HG02885 (cell line): ENCODE data around the gene CDYL.

Source experiments
- ATAC-seq: cut with Tn5 transposase; IDR thresholded peaks from one replicate; pipeline ENCODE4 v1.9.1; 2021; ENCODE audit warnings: mild to moderate bottlenecking; ENCODE audit not compliant: unreplicated experiment, poor library complexity

The CDYL gene

DNA sequence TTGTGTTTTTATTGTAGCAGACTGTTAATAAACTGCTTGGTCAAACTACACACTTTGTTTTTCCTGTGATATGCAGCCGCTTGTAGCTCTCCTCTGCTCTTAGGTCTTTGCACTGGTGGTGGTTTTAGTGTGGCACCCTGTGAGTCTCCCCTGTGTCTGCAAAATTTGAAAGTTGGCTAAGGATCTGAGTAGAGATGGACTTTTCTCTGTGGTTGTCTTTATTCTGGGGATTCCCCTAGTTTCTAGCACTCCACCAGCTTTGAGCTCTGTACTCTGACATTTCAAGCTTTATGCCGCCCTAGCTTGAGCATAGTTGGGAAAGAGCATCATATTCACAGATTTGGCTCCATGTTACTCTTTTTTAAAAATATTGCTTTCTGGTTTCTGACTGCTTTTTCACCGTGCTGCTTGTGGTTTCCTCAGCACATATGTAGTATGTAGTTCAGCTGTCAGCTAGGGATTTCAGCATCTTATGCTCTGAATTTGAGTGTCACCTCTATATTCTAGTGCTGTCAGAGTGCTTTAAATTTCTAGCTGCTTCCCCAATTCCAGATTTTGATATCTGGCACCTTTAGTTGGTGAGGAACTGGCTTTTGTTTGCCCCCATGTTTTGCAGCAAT, 25.4 kb downstream of the CDYL start:
- peak; percentile 56 for ATAC-seq

DNA sequence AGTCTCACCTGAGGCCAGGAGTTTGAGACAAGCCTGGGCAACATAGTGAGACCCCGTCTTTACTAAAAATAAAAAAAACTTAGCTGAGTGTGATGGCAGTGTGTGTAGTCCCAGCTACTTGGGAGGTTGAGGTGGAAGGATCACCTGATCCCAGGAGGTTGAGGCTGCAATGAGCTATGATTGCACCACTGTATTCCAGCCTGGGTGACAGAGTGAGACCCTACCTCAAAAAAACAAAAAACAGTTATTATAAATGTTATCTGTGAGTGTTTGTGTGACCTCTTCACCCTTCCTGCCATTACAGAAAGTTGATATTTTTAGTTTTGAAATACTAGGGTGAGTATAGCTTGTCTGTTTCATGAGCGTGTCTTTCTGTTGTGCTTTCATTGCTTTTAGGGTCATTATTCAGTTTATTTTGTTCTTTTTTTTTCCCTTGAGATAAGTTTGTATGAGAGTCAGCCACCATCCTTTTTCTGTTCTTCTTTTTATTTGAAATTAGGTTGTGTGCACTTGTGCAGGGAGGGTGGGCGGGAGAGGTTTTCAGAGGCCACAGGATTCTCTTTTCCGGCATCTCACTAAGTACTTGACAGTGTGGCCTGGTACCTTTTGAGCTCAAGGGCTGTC, 26.2 kb downstream of the CDYL start:
- ATAC-seq, result peak; percentile 79

DNA sequence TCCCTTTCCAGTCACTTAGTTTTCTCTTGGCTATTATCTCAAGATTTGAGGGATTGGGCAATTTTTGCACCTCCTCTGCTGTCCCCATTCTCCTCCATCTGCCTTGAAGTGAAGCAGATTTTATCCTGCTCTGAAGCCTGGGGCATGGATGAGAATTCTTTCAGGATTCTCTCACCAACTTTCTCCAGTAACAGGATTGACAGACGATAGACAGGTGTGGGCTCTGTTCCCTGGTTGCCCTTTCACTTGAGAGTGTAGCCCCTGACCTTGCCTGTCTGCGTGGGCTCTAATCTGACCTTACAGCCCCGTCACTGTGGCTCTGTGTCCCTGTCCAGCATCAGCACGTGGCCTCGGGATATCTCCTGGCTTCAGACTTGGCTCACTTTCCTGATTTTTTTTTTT, 27.1 kb downstream of the CDYL start:
- ATAC-seq, result no peak

DNA sequence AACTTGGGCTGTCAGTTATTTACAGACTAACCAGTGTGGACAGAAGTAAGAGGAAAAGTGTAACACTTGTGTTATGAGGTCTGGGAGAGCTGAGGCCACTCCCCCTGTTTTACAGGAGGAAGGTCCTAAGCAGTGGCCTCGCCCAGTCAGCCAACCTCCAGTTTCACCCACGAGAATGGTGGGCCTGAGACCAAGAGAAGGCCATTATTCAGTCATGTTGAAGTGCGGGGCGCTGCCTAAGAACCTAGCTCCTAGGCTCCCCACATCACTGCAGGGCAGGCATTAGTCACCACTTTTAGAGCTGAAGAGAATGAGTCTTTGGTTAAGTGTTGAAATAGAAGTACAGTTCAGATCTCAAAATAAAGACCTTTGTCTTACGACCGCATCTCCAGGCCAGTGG, 27.9 kb downstream of the CDYL start:
- ATAC-seq, result no peak

DNA sequence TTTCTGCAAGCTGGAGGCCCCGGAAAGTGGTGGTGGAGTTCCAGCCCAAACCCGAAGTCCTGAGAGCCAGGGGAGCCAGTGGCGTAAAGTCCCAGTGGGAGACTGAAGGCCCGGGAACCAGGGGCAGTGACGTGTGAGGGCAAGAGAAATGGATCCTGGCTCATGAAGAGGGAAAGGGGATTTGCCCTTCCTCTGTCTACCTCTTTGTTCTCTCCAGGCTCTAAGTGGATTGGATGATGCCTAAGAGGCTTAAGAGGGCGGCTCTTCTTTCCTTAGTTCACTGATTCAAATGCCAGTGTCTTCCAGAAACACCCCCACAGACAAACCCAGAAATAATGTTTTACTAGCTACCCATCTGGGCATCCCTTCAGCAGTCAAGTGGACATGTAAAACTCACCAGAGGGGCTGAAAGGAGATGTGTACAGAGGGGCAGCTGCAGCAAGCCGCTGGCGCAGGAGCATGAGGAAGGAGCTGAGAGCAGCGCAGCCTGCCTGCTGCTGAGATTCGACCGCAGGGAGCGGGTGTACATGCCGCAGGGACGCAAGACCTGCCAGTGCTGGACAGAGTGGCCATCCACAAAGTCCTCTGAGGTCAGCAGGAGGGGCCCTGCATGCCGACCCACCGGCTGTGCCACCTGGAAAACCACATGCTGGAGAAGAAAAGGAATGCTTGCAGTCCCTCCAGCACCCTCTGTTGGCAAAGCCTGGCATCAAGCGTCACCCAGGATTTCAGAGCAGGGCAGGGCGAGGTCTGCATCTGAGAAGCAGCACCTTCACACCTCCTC, 29.5 kb downstream of the CDYL start:
- ATAC-seq, result no peak

DNA sequence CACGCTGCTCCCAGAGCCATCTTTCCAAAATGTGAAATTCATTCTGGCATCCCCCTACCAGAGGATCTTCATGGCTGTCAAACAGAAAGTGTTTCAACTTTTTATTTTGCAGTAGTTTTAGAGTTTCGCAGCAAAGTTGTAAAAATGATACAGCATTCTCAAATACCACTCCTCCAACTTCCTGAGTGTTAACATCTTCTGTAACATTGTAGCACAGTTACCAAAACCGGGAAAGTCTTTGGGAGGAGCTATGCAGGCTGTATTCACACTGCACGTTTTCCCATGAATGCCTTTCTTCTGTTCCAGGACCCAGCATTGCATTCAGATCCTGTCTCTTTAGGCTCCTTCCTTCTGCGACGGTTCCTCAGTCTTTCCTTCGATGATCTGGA, 30.1 kb downstream of the CDYL start:
- ATAC-seq, result no peak

DNA sequence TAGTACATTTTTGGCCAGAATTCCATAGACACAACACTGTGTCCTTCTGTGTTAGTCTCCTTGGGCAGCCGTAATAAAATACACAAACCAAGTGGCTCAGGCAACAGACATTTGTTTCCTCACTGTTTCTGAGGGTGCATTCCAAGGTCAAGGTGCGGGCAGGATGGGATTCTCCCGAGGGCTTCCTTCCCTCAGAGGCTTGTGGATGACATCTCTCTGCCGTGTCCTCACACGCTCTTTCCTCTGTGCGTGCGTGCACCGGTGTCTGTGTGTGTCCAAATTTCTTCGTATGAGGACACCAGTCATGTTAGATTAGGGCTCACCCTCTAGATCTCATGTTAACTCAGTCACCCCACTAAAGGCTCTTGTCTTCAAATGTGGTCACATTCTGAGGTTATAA, 30.6 kb downstream of the CDYL start:
- ATAC-seq, result no peak

DNA sequence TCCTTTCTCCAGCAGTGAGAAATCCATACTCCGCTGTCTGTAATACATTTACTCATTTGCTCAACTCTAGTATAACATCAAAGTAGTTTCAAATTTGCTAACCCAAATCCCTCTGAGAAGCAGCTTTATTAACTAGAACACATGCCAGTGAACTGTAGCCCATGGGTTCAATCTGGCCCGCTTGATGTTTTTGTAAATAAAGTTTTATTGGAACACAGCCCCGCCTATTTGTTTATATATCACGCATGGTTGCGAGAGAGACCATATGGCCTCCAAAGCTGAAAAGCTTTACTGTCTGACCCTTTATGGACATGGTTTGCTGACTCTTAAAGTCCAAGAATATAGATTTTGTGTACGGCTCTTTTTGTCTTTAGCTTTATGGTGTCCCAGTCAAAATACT, 32.2 kb downstream of the CDYL start:
- ATAC-seq, result no peak

DNA sequence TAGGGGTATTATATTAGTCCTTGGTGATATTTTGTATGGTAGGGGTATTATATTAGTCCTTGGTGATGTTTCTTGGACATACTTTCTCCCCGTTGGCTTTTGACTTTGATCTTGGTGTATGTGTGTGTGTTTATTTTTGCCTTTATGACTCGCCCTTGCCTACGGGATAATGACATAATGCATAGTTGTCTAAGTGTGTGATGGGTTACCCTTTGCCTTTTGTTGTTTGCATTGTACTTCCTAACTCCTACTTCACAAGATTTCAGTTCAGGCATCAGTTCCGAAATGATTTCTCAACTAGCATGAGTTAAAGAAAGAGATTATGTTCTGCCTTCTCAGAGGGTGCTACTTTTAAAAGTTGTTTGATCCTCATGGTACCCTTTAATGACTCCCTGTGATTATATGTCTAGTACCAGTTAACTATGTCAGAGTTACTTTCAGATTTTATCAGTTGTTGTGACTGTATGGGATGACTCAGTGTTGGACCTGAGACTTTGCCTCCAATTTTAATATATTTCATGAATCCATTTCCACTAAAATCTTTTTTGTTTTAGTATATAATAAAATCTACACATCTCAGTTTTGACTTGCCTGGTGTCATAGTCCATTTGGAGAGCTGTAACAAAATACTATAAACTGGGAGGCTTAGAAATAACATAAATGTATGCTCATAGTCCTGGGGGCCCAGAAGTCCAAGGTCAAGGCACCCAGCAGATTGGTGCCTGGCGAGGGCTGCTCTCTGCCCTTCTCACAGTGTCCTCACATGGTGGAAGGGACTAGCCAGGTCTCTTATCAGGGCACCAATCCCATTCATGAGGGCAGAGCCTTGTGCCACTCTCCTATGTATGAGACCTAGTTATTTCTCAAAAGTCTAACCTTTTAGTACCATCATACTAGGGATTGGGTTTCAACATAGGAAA, 34.1 kb downstream of the CDYL start:
- ATAC-seq, result no peak

DNA sequence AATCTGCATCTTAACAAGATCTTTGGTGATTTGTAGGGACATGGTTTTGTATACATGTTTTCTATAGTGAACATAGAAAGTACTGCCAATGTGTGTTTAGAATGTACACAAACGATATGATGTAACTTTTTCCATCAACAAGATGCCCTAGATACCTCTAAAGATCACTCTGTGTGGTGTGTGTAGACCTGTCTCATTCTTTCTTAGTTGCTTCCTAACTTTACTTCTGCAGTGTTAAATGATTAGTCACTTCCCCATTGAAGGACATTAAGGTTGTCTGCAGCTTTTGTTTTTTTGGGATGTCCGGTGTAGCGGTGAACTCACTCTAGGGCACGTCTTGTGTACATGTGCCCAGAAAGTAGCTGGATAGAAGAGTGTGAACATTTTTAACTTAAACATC, 35.9 kb downstream of the CDYL start:
- no peak for ATAC-seq

DNA sequence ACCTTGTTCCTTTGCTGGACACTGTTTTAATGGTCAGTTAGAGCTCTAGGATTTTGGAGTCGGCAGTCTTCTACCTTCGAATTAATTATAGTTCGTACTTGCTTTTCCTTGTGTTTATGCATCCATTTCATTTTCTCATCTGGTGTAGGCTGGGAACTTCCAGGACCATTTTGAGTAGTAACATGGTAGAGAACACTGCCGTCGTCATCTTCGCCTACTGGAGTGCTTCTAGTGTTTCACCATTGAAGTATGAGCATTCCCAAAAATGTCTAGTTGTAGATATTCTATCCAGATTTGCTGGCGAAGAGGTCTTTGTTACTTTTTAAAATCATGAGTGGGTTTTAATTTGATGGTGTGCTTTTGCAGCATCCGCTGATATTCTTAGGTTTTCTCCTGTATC, 36.9 kb downstream of the CDYL start:
- no peak for ATAC-seq

DNA sequence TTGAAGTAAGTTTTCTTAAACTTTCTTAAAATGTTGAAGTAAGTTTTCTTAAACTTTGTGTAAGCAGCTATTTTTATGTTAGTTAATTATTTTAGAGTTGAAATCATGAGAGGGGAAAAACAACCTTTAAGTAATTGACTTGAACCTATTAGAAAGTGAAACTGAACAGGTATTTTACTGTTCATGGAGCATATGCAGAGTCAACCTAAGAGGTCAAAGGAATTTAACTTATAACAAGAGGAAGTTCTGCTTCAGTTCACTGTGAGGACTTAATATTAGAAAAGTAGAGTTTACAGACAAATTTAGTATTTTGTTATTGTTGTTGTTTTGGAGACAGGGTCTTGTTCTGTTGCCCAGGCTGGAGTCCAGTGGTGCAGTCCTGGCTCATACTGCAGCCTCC, 38.0 kb downstream of the CDYL start:
- ATAC-seq, result peak; percentile 47

DNA sequence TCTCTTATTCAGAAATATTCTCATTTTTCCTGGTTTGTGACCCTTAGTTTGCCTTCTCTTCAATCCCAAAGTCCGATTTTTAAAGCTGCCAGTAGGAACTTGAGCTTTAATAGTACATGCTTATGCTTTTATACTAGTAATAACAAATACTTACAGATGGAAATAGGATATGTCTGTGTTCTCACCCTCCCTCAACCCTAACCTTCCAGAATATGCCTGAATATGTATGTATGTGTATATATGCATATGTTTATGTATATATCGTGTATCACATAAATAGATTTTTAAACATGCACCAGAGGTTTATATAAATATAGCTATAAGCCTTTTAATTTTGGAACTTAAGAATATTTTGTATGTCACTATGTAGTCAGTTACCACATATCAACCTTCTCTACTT, 38.8 kb downstream of the CDYL start:
- no peak for ATAC-seq

DNA sequence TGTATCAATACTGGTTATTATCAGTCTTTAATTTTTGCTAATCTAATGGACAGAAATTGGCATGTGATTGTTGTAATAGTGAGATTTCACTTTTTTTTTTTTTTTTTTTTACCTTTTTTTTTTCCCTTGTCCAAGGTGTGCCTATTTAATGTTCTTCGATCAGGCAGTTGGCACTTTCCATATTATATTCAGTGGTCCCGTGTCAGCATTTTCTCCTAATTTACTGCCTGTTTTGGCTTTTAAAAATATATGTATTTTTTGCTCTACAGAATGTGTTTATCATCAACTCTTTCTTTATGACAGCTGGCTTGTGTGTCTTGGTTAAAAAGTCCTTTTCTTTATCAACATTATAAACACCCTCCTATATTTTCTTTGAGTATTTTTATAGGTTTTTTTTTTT, 39.4 kb downstream of the CDYL start:
- ATAC-seq, result no peak

DNA sequence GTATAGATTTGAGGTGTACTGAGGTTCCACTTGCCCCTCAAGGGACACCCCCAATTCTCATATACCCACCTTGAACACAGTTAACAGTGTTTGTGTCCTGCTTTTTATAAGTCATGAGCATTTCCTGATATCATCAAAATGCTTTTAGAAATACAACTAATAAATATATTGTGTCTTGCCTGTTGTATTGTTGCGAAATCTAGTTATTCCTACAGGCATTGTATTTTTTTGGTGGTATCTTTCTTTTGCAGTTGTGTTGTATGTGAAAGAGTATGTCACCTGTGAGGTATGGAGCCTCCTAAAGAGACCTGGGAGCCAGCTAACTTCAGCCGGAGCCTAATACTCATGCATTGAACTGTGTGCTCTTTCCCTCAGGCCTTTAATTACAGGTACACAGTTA, 40.7 kb downstream of the CDYL start:
- no peak for ATAC-seq

DNA sequence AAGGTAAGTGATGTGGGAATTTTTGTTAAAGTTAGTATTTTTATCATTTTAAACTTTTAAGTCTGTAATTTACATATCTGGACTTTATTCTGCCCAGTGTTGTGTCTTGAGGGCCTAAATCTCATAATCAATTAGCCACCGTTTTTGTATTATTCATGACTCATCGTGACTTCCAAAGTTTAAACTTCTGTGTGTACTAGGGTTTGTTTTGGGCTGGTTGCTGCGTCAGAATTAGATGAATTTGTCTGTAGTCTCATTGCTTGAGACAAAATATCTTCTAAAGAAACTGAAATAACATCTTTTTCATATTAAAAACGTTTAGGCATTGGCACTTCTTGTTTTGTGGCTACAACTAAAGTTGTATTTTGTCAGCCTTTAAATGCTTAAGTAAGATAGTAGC, 41.3 kb downstream of the CDYL start:
- ATAC-seq, result no peak

DNA sequence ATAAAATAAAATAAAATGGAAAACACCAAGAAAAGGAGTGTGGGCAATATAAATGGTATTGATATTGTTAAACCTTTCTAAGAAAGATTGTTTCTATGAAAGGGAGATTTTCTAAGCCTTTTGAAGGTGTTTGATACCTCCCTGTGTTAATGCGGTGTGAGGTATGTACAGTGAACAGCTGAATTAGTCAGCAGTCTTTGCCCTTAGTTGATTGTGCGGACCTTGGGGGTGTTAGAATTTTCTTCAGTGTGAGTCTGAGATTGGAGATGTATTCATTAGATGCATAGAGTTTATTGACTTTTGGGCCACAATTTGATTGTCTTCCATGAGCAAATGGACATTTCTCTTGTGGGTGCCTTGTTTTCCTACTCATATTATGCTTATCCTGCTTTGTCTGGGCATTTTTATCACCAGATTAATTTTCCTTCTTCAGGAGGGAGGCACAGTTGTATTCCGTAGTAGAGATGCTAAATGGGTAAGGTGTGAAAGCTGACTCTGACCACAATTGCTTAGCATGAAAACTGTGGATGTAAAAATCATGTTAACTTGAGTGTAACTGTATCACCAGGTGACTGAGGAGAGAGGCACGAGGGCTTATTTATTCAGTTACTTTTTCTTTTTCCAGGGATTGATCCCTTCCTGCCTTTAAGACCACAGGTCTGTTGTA, 42.2 kb downstream of the CDYL start:
- ATAC-seq, result no peak

DNA sequence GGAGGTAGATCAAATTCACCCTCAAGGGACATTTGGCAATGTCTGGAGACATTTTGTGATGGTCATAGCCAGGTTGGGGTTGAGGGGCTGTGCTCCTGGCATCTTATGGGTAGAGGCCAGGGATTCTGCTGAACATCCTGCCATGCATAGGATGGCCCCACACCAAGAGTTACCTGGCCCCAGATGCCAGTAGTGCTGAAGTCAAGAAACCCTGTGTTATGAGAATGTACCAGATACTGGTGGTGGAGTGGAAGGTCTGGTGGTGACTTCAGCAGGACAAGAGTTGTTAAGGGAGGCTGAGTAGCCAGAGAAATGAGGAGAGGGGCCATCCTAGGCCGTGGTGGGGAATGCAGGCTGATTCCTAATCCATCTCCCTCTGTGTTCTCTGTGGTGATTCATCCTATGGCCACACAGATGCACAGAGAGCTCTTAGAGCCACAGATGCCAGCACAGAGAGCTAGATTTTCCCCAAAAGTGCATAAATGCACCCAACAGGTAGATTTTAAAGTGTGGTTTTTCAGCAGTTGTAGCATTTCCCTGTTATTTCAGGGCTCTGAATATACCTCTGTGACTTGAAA, 43.6 kb downstream of the CDYL start:
- no peak for ATAC-seq

DNA sequence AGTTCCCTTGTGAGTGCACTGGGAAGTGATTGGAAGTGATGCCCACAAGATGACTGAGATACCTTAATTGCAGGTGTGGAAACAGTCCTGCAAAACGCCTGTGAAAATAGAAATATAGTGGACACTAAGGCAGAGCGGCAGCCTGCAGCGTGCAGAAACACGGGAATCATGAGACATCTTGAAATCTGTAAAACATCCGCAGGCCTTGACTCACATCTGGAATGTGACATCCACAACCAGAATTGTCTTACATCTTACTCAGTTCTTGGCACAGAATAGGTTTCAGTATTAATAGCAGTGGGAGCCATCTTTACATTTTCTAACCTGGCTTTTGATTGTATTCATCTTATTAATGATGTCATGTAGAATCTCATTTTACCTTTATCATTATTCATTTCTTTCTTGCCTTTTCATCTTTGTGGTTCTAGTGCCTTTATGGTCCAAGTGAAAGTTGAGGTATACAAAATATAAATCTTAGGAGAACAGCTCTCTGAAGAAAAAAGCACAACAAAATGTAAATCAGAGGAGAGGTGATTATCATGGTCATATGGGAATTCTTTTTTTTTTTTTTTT, 44.6 kb downstream of the CDYL start:
- no peak for ATAC-seq

DNA sequence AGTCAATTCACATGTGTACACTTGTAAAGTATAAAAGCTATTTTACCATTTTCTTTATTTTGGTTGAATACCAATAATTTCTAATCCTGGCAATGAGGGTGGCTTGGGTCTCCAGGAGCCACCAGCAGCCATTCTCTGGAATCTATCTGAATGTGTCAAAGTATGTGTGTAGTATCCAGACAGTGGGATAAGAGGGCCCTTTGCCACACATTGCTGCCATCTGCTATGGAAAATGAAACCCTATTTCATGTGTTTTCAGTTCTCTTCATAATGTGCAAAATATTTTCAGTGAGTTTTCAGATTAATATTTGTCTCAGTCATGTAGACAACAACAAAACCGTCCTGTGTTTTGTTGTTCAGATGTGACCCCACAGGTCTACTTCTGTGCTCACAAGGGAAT, 46.3 kb downstream of the CDYL start:
- no peak for ATAC-seq
